Transverse colon (tissue), 4 donors: Measurements from ENCODE around the gene CDK19. TPM values are rescaled to one million over a fixed set of nuclear protein-coding genes. Genes with fewer than 3 reads are reported as not detected.
"Not testable (repeated sequence)": the region's sequence is repeated elsewhere in the genome, so short reads cannot be mapped to it uniquely, and the experiment has no call there.

Source experiments
- DNase-seq: peaks from one replicate; pipeline ENCODE4 v3.0.0-alpha.2; 2019
- H3K27ac ChIP-seq, 4 donors: fragments of 200-600 bp; sonication (generic); 2 replicates each; pipeline ENCODE4 v1.5.1; 2016 to 2018; ENCODE audit warnings: inconsistent platforms in 4 of 4
- H3K27me3 ChIP-seq: fragments of 200-600 bp; sonication (generic); 2 replicates; pipeline ENCODE4 v1.5.1; 2017; ENCODE audit warnings: inconsistent platforms
- H3K36me3 ChIP-seq, 4 donors: fragments of 200-600 bp; sonication (generic); 2 replicates each; pipeline ENCODE4 v1.5.1; 2017 to 2019; ENCODE audit warnings: inconsistent platforms in 4 of 4
- H3K4me1 ChIP-seq, 4 donors: fragments of 200-600 bp; sonication (generic); 2 replicates each; pipeline ENCODE4 v1.5.1; 2017 to 2020; ENCODE audit warnings: inconsistent platforms in 4 of 4
- H3K4me3 ChIP-seq, 4 donors: fragments of 200-600 bp; sonication (generic); 1 replicate in 1 of 4; 2 replicates in 3 of 4; pipeline versions ENCODE4 v1.5.1 to v1.6.1; 2017 to 2019; ENCODE audit warnings: inconsistent platforms in 4 of 4
- H3K9me3 ChIP-seq, 2 donors: fragments of 200-600 bp; sonication (generic); 2 replicates each; pipeline ENCODE4 v1.5.1; 2017 to 2019; ENCODE audit warnings: inconsistent platforms in 2 of 2
- CTCF ChIP-seq, 5 experiments: fragments of 200-600 bp in 3 of 5; fragments of 450-650 bp in 2 of 5; sonication (generic) in 3 of 5; IDR thresholded peaks; 1 replicate in 2 of 5; 2 replicates in 3 of 5; pipeline ENCODE4 v1.5.1; 2016 to 2017; ENCODE audit warnings: antibody characterized with exemption in 5 of 5, inconsistent platforms in 3 of 5, mild to moderate bottlenecking in 2 of 5, moderate library complexity in 1 of 5
- EP300 ChIP-seq: sonication (generic); formaldehyde crosslinking; IDR thresholded peaks from one replicate; pipeline ENCODE4 v1.6.1; 2017; ENCODE audit warnings: antibody characterized with exemption, low read depth
- POLR2A ChIP-seq: fragments of 450-650 bp; IDR thresholded peaks from one replicate; pipeline ENCODE4 v1.6.1; 2016; ENCODE audit warnings: antibody characterized with exemption, mild to moderate bottlenecking, moderate library complexity
- POLR2AphosphoS5 ChIP-seq, 3 donors: sonication (generic); formaldehyde crosslinking; IDR thresholded peaks; one replicate each; pipeline ENCODE4 v1.6.1; 2016; ENCODE audit warnings: antibody characterized with exemption in 3 of 3
- WGBS, 2 donors: methylation state at CpG; one replicate each; pipeline ENCODE4 v1.1.5; 2018; ENCODE audit warnings: low coverage in 1 of 2; 5-methylcytosine and 5-hydroxymethylcytosine counted together
- in situ Hi-C, 4 donors: fragments of 200-750 bp; cut with MboI; loops; one replicate each; pipeline versions ENCODE4 v1.15.0 to v1.15.1; 2017; ENCODE audit warnings: low sequenced_read_pairs in 3 of 4, low pct_ligation_motif_present in 1 of 4, low pct_unique_long_range_greater_than_20kb in 1 of 4
- intact Hi-C: fragments of 100-400 bp; cut with DNase I; formaldehyde crosslinking; loops from one replicate; pipeline ENCODE4 v1.15.1; 2023; ENCODE audit warnings: low total_unique reads
- total RNA-seq, 4 donors: library from RNA; depleted of rRNA; stranded (reverse); fragments of >200 nt; gene quantifications; one replicate each; pipeline ENCODE4 v1.1.0, GENCODE V29; 2016

CDK19 gene
- total RNA-seq, 4 donors from 2014 or later = 7.0 to 18.6 (median 14.7) TPM

- intact Hi-C loops = no loop called here
- Histone ChIP-seq H3K27me3 (no peaks in the 10 kb centered on the region), H3K4me1 (no peaks in the 10 kb centered on the region), H3K27ac (no peak overlapping the region), H3K36me3 (peaks cover 0 to 7% (median 3%) of the 10 kb centered on the region in 4 donors), H3K9me3 (no peaks in the 10 kb centered on the region), H3K4me3 (no peak overlapping the region)
- WGBS, 2 donors = 62% methylated on average over 2 of the region's 2 CpGs; no CpG with 5 or more reads in 1 of the 2 donors
- DNase-seq = no peak
- in situ Hi-C loops = no loop called here
- TF ChIP-seq EP300 = no peak
- TF ChIP-seq POLR2AphosphoS5 (IDR thresholded peaks at IDR 0.05) = no peak
- TF ChIP-seq POLR2A = no peak
- no peak for TF ChIP-seq CTCF (IDR thresholded peaks at IDR 0.05)
These were observed 206.2 kb downstream of the CDK19 start for GRCh38 chr6:110609101-110609500.

- H3K27ac ChIP-seq = no peak overlapping the region
- H3K27me3 ChIP-seq = no peaks in the 10 kb centered on the region
- H3K9me3 ChIP-seq = no peaks in the 10 kb centered on the region
- H3K4me3 ChIP-seq = no peak overlapping the region
- TF ChIP-seq POLR2AphosphoS5 (IDR thresholded peaks at IDR 0.05) (no peak), CTCF (IDR thresholded peaks at IDR 0.05) (no peak), POLR2A (no peak), EP300 (no peak)
- no peaks in the 10 kb centered on the region for H3K4me1 ChIP-seq
- WGBS, 2 donors = 95 to 100% methylated on average over 2 of the region's 2 CpGs
- in situ Hi-C loops (no loop called here), intact Hi-C loops (no loop called here)
- no peaks in the 10 kb centered on the region for H3K36me3 ChIP-seq
- no peak for DNase-seq
These were observed 207.1 kb downstream of the CDK19 start for GRCh38 chr6:110608151-110608550.

- no peak for DNase-seq
- 91 to 100% methylated on average over 4 of the region's 4 CpGs for WGBS, 2 donors
- intact Hi-C loops = no loop called here
- no peaks in the 10 kb centered on the region for H3K36me3 ChIP-seq
- TF ChIP-seq POLR2AphosphoS5 (IDR thresholded peaks at IDR 0.05) = no peak
- no peak for TF ChIP-seq CTCF (IDR thresholded peaks at IDR 0.05)
- no peak for TF ChIP-seq EP300
- no peak for TF ChIP-seq POLR2A
- H3K9me3 ChIP-seq = no peaks in the 10 kb centered on the region
- no peaks in the 10 kb centered on the region for H3K4me1 ChIP-seq
- H3K27ac ChIP-seq = no peak overlapping the region
- H3K4me3 ChIP-seq = no peak overlapping the region
- H3K27me3 ChIP-seq = no peaks in the 10 kb centered on the region
- in situ Hi-C loops = no loop called here
These were observed 209.1 kb downstream of the CDK19 start for GRCh38 chr6:110606151-110606550.

- H3K4me3 ChIP-seq, H3K9me3 ChIP-seq, DNase-seq, H3K4me1 ChIP-seq, H3K36me3 ChIP-seq, H3K27me3 ChIP-seq, intact Hi-C loops, H3K27ac ChIP-seq, in situ Hi-C loops: not testable (repeated sequence)
- WGBS, 2 donors = 89 to 100% methylated on average over 1 to 3 of the region's 3 CpGs
These were observed 214.6 kb downstream of the CDK19 start for GRCh38 chr6:110600640-110601039.

- H3K4me1 ChIP-seq = no peaks in the 10 kb centered on the region
- H3K27me3 ChIP-seq = no peaks in the 10 kb centered on the region
- WGBS, 2 donors = 43 to 45% methylated on average over 2 to 3 of the region's 3 CpGs
- no peak overlapping the region for H3K4me3 ChIP-seq
- no peaks in the 10 kb centered on the region for H3K36me3 ChIP-seq
- intact Hi-C loops (no loop called here), in situ Hi-C loops (no loop called here)
- no peak for DNase-seq
- no peak for TF ChIP-seq EP300
- TF ChIP-seq POLR2AphosphoS5 (IDR thresholded peaks at IDR 0.05) = no peak
- no peak for TF ChIP-seq CTCF (IDR thresholded peaks at IDR 0.05)
- no peak for TF ChIP-seq POLR2A
- no peak overlapping the region for H3K27ac ChIP-seq
- no peaks in the 10 kb centered on the region for H3K9me3 ChIP-seq
These were observed 217.5 kb downstream of the CDK19 start for GRCh38 chr6:110597761-110598160.
